CD1c-positive myeloid dendritic cell (primary cell): Measurements from ENCODE around the gene PRDX2.

Source experiments
- DNase-seq: peaks from one replicate; pipeline ENCODE4 v3.0.0-alpha.2; 2016; ENCODE audit errors: extremely low spot score

Gene PRDX2

GRCh38 chr19:12752056-12752781 lies 49.4 kb downstream of the PRDX2 start:
- DNase-seq = no peak

GRCh38 chr19:12751635-12752034 lies 50.0 kb downstream of the PRDX2 start, which contains the start of gene BEST2:
TSS of gene BEST2 (plus strand) at chr19:12751791. CDS start at chr19:12752593, 802 bp downstream.
- DNase-seq = no peak

GRCh38 chr19:12750851-12751250 lies 50.7 kb downstream of the PRDX2 start:
- no peak for DNase-seq

- no peak for DNase-seq
Observed at GRCh38 chr19:12749938-12750521, 51.6 kb downstream of the PRDX2 start.

- no peak for DNase-seq
Observed at GRCh38 chr19:12748489-12748888, 53.1 kb downstream of the PRDX2 start.
